Common myeloid progenitor, CD34-positive (primary cell): ENCODE data around the gene SLC52A3.

Experiments used
- CTCF ChIA-PET: fragments of 350-600 bp; sonication (Branson Sonifier 250); formaldehyde crosslinking; loops from one replicate; lab custom pipeline; 2021; ENCODE audit warnings: antibody characterized with exemption; lab: Charles Lee
- POLR2A ChIA-PET: fragments of 350-600 bp; sonication (Branson Sonifier 250); formaldehyde crosslinking; loops from one replicate; lab custom pipeline; 2021; ENCODE audit warnings: antibody characterized with exemption; lab: Charles Lee
- DNase-seq, 3 donors: peaks; one replicate each; pipeline versions ENCODE4 v3.0.0 to v3.0.0-alpha.2; 2013
- H3K27ac ChIP-seq, 2 experiments: 1 replicate in 1 of 2; 2 replicates in 1 of 2; pipeline ENCODE4 v1.7.0; 2013; ENCODE audit warnings: inconsistent platforms in 2 of 2, low read length in 2 of 2, mild to moderate bottlenecking in 2 of 2, low read depth in 1 of 2, moderate library complexity in 1 of 2; ENCODE audit not compliant: severe bottlenecking in 2 of 2, insufficient read depth in 1 of 2, poor library complexity in 1 of 2
- H3K27me3 ChIP-seq, 5 experiments: replicated peaks in 2 of 5; 1 replicate in 3 of 5; 2 replicates in 2 of 5; pipeline versions ENCODE4 v1.6.1 to v1.7.0; 2013; ENCODE audit warnings: low read length in 4 of 5, mild to moderate bottlenecking in 2 of 5, moderate library complexity in 2 of 5, inconsistent platforms in 1 of 5; ENCODE audit not compliant: insufficient read depth in 5 of 5, control insufficient read depth in 4 of 5
- H3K36me3 ChIP-seq, 4 experiments: 1 replicate in 2 of 4; 2 replicates in 2 of 4; pipeline versions ENCODE4 v1.6.1 to v1.7.0; 2013; ENCODE audit warnings: low read length in 3 of 4, control low read depth in 1 of 4, mild to moderate bottlenecking in 1 of 4; ENCODE audit not compliant: control insufficient read depth in 4 of 4, insufficient read depth in 4 of 4
- H3K4me1 ChIP-seq, 4 experiments: 1 replicate in 3 of 4; 2 replicates in 1 of 4; pipeline versions ENCODE4 v1.6.1 to v1.7.1; 2013; ENCODE audit warnings: low read length in 3 of 4, mild to moderate bottlenecking in 3 of 4, control low read depth in 1 of 4, inconsistent platforms in 1 of 4, moderate library complexity in 1 of 4; ENCODE audit not compliant: control insufficient read depth in 4 of 4, insufficient read depth in 4 of 4; ENCODE audit errors: control extremely low read depth in 1 of 4
- H3K4me3 ChIP-seq, 7 experiments: 1 replicate in 4 of 7; 2 replicates in 3 of 7; pipeline versions ENCODE4 v1.5.1 to v1.7.0; 2013; ENCODE audit warnings: mild to moderate bottlenecking in 7 of 7, low read length in 6 of 7, moderate library complexity in 6 of 7, inconsistent platforms in 2 of 7, low read depth in 2 of 7, control low read depth in 1 of 7; ENCODE audit not compliant: insufficient read depth in 4 of 7, control insufficient read depth in 1 of 7; ENCODE audit errors: extremely low read depth in 1 of 7
- H3K9me3 ChIP-seq, 5 experiments: 1 replicate in 4 of 5; 2 replicates in 1 of 5; pipeline versions ENCODE4 v1.6.1 to v1.7.1; 2013; ENCODE audit warnings: low read length in 4 of 5, mild to moderate bottlenecking in 2 of 5, inconsistent platforms in 1 of 5, low read depth in 1 of 5, moderate library complexity in 1 of 5; ENCODE audit not compliant: control insufficient read depth in 4 of 5, insufficient read depth in 2 of 5; ENCODE audit errors: control extremely low read depth in 1 of 5
- WGBS: methylation state at CpG from one replicate; pipeline ENCODE4 v1.1.5; 2013; ENCODE audit not compliant: insufficient coverage; 5-methylcytosine and 5-hydroxymethylcytosine counted together

Gene SLC52A3

GRCh38 chr20:717832-718231, 50.5 kb downstream of the SLC52A3 start:
- Histone ChIP-seq H3K36me3 (no peaks in the 10 kb centered on the region), H3K27me3 (peaks cover 0 to 2% (median 2%) of the 10 kb centered on the region in 5 experiments), H3K4me3 (no peak overlapping the region), H3K9me3 (peaks cover 0 to 18% (median 7%) of the 10 kb centered on the region in 5 experiments), H3K27ac (no peak overlapping the region), H3K4me1 (peaks cover 0 to 4% (median 1%) of the 10 kb centered on the region in 4 experiments)
- ChIA-PET POLR2A (no interaction called here), CTCF (interaction anchor here (0.7 to 1.6 kb wide), 4 partner anchors 15 to 56 kb away, joined by 3 to 4 read pairs (median 4); no protein-coding TSS in a partner anchor)
- DNase-seq: no peak
- WGBS: 60% methylated on average over 5 of the region's 5 CpGs

- Histone ChIP-seq H3K4me3 (no peak overlapping the region), H3K36me3 (no peaks in the 10 kb centered on the region), H3K4me1 (peaks cover 0 to 4% (median 1%) of the 10 kb centered on the region in 4 experiments), H3K9me3 (peaks cover 0 to 21% (median 7%) of the 10 kb centered on the region in 5 experiments), H3K27me3 (peaks cover 0 to 2% (median 2%) of the 10 kb centered on the region in 5 experiments), H3K27ac (no peak overlapping the region)
- 89% methylated on average over 7 of the region's 7 CpGs for WGBS
- CTCF ChIA-PET: interaction anchor here (0.7 to 1.6 kb wide), 3 partner anchors 47 to 155 kb away, joined by 3 read pairs; no protein-coding TSS in a partner anchor
- no peak for DNase-seq
- POLR2A ChIA-PET: no interaction called here
Observed at GRCh38 chr20:717271-717670, 51.0 kb downstream of the SLC52A3 start.

- no peak for DNase-seq
- Histone ChIP-seq H3K36me3 (no peaks in the 10 kb centered on the region), H3K9me3 (peaks cover 0 to 22% (median 5%) of the 10 kb centered on the region in 5 experiments), H3K27ac (no peak overlapping the region), H3K27me3 (peaks cover under 1 to 19% (median 6%) of the 10 kb centered on the region in 5 experiments), H3K4me1 (peaks cover 0 to 4% (median 2%) of the 10 kb centered on the region in 4 experiments), H3K4me3 (no peak overlapping the region)
- ChIA-PET POLR2A (interaction anchor here (0.6 kb wide), 1 partner anchor 10 kb away, joined by 3 read pairs; no protein-coding TSS in a partner anchor), CTCF (no interaction called here)
- no CpG with 5 or more reads among the region's 2 CpGs for WGBS
Observed at GRCh38 chr20:714453-714852, 53.8 kb downstream of the SLC52A3 start.

- no peak for DNase-seq
- WGBS: 88% methylated on average over 1 of the region's 2 CpGs
- ChIA-PET POLR2A (no interaction called here), CTCF (no interaction called here)
- Histone ChIP-seq H3K9me3 (peaks cover 0 to 34% (median 12%) of the 10 kb centered on the region in 5 experiments), H3K4me1 (peaks cover 0 to 7% (median 2%) of the 10 kb centered on the region in 4 experiments), H3K4me3 (no peak overlapping the region), H3K36me3 (peaks cover 0 to 3% (median 0%) of the 10 kb centered on the region in 4 experiments), H3K27me3 (peaks cover 2 to 31% (median 7%) of the 10 kb centered on the region in 5 experiments), H3K27ac (no peak overlapping the region)
Observed at GRCh38 chr20:711576-711975, 56.7 kb downstream of the SLC52A3 start.

GRCh38 chr20:710780-711450, 57.4 kb downstream of the SLC52A3 start:
- peak in 1 of 3 donors; percentile 29 for DNase-seq
- Histone ChIP-seq H3K27ac (no peak overlapping the region), H3K36me3 (peaks cover 0 to 3% (median 0%) of the 10 kb centered on the region in 4 experiments), H3K9me3 (peaks cover 0 to 34% (median 12%) of the 10 kb centered on the region in 5 experiments), H3K4me1 (peaks cover 0 to 6% (median 0%) of the 10 kb centered on the region in 4 experiments), H3K4me3 (no peak overlapping the region), H3K27me3 (peaks cover 2 to 31% (median 7%) of the 10 kb centered on the region in 5 experiments)
- CTCF ChIA-PET: interaction anchor here (1.8 kb wide), 1 partner anchor 12 kb away, joined by 5 read pairs; no protein-coding TSS in a partner anchor
- POLR2A ChIA-PET: no interaction called here
- WGBS: 96% methylated on average over 19 of the region's 19 CpGs
